Measurements from ENCODE around the gene MAGED4B.
A peak's percentile ranks its signal among the peaks of the same experiment; 100 is the strongest.
"Not testable (repeated sequence)": the region's sequence is repeated elsewhere in the genome, so short reads cannot be mapped to it uniquely, and the experiment has no call there.

Gene MAGED4B

GRCh38 chrX:52068666-52069640 is at the start of gene MAGED4B:
TSS of gene MAGED4B (minus strand) at chrX:52069183. CDS start at chrX:52068172, 1,011 bp downstream.
- not testable (repeated sequence) for DNase-seq

DNA sequence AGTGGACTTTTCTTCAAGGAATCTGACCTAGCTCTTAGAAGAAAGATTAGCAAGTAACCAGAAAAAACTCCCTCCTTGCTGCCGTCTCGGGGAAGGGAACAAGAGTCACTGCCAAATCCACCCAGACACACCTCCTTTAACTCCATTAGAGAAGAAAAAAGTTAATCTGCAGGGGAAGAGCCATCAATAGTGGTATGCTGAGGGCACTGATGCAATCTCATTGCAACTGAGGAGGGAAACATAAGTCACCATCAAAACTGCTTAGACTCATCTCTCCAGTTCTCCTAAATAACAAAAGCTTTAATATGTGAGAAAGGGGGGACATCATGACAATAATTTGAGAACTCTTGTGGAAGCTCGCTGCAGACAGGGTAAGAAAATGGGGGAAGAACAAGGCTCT is 49.3 kb upstream of the MAGED4B start:
- DNase-seq, result no peak

DNA sequence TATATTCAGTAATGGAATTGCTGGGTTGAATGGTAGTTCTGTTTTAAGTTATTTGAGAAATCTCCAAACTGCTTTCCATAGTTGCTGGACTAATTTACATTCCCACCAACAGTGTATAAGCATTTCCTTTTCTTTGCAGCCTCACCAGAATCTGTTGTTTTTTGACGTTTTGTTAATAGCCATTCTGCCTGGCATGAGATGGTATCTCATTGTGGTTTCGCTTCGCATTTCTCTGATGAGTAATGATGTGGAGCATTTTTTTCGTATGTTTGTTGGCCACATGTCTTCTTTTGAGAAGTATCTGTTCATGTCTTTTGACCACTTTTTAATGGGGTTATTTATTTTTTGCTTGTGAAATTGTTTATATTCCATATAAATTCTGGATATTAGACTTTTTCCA is 13.6 kb upstream of the MAGED4B start:
- DNase-seq, result no peak

DNA sequence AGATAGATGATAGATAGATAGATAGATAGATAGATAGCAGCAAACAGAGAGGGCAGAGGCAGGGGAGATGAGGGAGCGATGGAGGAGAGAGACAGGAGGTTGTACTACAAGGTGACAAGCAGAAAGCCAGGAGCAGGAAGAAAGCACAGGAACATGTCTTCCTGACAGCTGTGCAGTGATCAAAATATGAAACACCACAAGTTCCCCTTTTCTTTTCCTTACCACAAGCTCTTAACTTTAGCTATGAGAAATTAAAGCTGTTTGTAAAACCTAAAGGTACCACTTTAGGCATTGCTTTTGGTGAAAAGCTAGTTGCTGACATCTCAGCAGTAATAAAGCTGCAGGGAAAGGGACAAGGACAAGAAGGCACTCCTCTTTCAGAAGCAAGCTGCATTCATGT is 9.1 kb upstream of the MAGED4B start:
- peak; percentile 25 for DNase-seq

DNA sequence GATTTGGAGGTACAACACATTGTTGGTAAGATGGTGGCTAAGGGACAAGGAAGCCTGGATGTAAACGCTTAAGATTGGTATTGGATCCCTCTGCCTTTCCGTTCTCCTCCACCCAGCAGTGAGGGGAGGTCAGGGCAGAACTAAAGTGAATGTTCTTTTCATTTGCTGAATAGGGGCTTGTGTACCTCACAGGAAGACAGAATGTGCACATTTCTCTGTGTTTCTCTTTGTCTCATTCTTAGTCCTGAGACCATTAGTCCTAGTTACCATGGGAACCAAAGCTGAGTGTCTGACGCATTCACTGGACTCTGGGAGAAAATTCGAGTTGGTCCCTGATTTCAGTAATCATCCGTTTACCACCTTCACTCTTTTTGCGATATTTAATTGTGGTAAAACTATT is 26.7 kb downstream of the MAGED4B start:
- not testable (repeated sequence) for DNase-seq

DNA sequence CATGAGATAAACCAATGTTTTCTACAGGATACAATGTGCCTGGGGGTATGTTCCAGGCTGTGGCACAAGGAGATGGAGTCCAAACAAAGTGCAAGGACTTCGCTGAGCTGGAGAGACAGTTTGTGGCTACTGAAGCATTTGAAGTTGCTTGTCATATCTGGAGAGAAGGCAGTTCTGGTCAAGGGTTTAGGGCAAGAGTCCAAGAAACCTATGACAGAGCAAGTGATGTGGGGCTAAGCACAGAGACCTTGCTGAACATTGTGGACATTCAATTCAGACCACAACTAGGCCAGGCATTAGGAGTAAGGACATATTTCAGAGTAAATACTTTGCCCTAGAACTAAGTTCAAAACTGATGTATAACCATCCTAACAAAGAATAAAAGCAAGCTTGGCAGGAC is 34.8 kb downstream of the MAGED4B start:
- DNase-seq, result no peak

- no peak for DNase-seq
Measured at GRCh38 chrX:52031371-52031770, 37.6 kb downstream of the MAGED4B start.

- no peak for DNase-seq
Measured at GRCh38 chrX:52015794-52016193, 53.2 kb downstream of the MAGED4B start.
